GM18861 (cell line): ENCODE data around the gene BTBD1.
"Not testable (repeated sequence)": the region's sequence is repeated elsewhere in the genome, so short reads cannot be mapped to it uniquely, and the experiment has no call there.

Experiments
- ATAC-seq: cut with Tn5 transposase; IDR thresholded peaks from one replicate; pipeline ENCODE4 v1.9.1; 2021; ENCODE audit not compliant: unreplicated experiment

BTBD1 gene

GRCh38 chr15:83062768-83063180, 4.3 kb downstream of the BTBD1 start:
- no peak for ATAC-seq

GRCh38 chr15:83061680-83062079, 5.4 kb downstream of the BTBD1 start:
- ATAC-seq: no peak

GRCh38 chr15:83057696-83058376, 9.2 kb downstream of the BTBD1 start:
- no peak for ATAC-seq

GRCh38 chr15:83057002-83057401, 10.1 kb downstream of the BTBD1 start:
- ATAC-seq: no peak

- ATAC-seq: no peak
Observed at GRCh38 chr15:83053151-83053550, 13.9 kb downstream of the BTBD1 start.

DNA sequence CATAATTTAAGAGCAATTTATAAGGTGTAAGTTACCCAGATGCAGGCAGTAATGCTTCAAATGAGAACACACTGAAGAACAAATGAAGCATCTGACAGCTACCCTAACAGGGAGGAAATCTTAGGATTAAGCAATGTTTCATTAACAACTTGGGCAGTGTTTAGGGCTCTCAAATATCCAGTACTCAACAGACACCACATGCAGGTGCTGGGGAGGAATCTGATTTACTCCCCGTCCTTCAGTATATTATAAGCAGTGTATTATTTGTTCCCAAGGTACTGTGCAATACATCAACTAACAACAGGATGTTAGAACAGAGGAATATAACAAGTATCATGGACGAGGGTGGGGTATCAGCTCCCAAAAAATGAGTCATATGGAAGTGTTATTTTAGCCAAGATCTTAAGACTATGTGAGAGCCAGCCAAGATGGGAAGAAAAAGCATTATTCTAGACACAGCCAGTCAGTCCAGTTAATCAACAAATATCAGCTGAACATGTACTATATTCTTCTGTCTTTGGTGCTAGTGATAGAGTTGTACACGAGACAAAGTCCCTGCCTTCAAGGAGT, 20.4 kb downstream of the BTBD1 start:
- no peak for ATAC-seq

DNA sequence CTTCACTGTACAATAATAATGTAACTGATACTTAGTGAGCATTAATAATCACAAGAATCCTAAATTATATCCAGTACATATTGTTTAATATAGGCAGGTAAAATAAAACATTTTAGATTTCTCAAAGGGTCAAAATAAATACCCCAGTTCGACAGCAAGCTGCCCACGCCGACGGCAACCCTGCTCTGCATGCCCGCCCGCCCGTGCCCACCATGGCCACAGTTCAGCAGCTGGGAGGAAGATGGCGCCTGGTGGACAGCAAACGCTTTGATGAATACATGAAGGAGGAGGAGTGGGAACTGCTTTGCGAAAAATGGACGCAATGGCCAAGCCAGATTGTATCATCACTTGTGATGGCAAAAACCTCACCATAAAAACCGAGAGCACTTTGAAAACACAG, 22.9 kb downstream of the BTBD1 start:
- ATAC-seq: no peak

DNA sequence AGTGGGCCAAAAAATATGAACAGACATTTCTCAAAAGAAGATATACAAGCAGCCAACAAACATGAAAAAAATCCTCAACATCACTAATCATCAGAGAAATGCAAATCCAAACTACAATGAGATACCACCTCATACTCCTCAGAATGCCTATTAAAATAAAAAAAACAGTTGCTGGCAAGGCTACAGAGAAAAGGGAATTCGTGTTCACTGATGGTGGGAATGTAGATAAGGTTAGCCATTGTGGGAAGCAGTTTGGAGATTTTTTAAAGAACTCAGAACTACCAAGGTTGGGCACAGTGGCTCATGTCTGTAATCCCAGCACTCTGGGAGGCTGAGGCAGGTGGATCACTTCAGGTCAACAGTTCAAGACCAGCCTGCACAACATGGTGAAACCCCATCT, 27.8 kb downstream of the BTBD1 start:
- ATAC-seq: no peak

DNA sequence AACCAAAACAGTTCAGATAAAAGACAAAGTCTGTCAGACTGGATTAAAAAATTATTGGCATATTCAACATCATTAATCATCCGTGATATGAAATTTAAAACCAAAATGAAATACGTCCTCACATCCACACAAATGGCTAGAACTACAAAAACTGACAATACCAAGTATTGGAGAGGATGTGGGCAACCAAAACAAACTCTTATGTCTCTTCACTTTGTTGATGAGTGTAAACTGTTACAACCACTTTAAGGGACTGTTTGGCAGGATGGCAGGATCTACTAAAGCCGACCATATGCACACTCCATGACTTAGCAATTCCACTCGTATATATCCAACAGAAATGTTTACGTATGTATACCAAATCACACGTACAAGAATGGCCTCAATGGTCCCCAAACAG, 30.8 kb downstream of the BTBD1 start:
- no peak for ATAC-seq

DNA sequence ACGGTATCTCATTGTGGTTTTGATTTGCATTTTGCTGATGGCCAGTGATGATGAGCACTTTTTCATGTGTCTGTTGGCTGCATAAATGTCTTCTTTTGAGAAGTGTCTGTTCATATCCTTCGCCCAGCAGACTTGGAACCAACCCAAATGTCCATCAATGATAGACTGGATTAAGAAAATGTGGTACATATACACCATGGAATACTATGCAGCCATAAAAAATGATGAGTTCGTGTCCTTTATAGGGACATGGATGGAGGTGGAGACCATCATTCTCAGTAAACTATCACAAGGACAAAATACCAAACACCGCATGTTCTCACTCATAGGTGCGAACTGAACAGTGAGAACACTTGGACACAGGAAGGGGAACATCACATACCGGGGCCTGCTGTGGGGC, 35.8 kb downstream of the BTBD1 start:
- not testable (repeated sequence) for ATAC-seq

GRCh38 chr15:83030021-83030420, 37.0 kb downstream of the BTBD1 start:
- ATAC-seq: no peak

DNA sequence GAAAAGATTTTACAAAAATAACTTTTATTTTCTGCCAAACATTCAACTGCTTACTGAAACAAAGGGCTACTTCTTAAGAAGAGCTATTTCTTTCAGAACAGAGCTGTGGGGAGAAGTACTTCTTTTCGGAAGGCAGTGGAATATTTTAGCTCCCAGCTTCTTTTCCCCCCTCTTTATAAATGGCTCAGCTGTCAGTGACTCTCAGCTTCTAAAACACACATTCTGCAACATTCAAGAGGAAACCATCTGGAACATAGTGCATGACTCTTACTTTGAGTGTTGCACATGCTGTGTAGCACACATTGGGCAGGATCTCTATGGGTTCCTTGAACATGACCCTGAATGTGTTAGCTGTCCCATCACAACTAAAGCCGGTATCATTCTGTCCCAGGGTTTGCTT, 48.6 kb downstream of the BTBD1 start:
- ATAC-seq: no peak

- ATAC-seq: no peak
Observed at GRCh38 chr15:83016906-83017305, 50.1 kb downstream of the BTBD1 start.

- no peak for ATAC-seq
Observed at GRCh38 chr15:83015361-83015760, 51.7 kb downstream of the BTBD1 start.

DNA sequence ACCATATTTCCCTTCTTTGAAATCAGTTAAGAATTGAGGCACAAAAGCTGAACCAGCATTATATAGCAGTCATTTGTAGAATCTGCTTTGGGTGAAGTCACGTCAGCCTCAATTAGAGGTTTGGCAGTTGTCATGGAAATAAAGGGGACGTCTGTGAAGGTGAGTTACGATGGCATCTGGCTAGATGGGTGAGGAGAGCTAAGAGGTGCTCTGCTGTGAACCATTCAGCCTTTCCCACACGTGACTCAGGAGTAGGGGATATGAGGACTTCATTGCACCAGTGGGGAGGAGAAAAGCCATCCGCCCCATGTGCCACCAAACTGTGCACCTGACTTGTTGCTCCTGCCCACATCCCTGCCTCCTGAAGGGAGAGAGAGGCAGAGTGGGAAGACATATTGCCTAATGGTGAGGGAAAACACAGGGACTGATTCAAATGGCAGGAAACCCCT, 52.8 kb downstream of the BTBD1 start:
- no peak for ATAC-seq

- ATAC-seq: no peak
Observed at GRCh38 chr15:83012636-83013035, 54.4 kb downstream of the BTBD1 start.

DNA sequence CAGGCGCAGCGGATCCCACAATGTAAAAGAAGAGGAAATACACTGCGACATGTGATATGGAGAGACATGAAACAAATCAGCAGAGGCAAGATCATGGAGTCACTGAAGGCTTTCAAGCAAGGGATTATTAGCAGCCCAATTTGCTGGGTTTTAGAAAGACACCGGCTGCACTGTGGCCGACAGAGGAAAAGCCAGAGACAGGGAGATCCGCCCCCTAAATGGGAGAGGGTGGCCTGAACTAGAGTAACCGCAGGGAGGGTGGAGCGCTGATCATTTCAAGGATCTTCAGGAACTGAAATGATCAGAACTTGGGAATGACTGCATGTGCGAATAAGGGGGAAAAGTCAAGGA, 55.0 kb downstream of the BTBD1 start:
- no peak for ATAC-seq

- peak; percentile 85 for ATAC-seq
Observed at GRCh38 chr15:83011271-83012075, 55.6 kb downstream of the BTBD1 start, which contains the start of gene C15orf40. C15orf40 (minus strand) TSS chr15:83011639; CDS start chr15:83011607, 32 bp downstream.

- ATAC-seq: peak; percentile 64
Observed at GRCh38 chr15:83010709-83011270, 56.3 kb downstream of the BTBD1 start.

- not testable (repeated sequence) for ATAC-seq
Observed at GRCh38 chr15:83000672-83001031, 66.4 kb downstream of the BTBD1 start.

GRCh38 chr15:82999905-83000671, 67.0 kb downstream of the BTBD1 start:
- ATAC-seq: peak; percentile 77
